HL-60 (cell line): ENCODE measurements around the gene DIP2B.

ENCODE experiments used
- CTCF ChIP-seq: IDR thresholded peaks from one replicate; pipeline ENCODE4 v1.5.1; 2011; ENCODE audit warnings: low read length, control low read depth, inconsistent platforms; ENCODE audit not compliant: insufficient read depth
- GABPA ChIP-seq: IDR thresholded peaks from 2 replicates; pipeline ENCODE4 v1.6.1; 2012; ENCODE audit warnings: low read depth

GRCh38 chr12:50740307-50740706 is 235.5 kb downstream of the DIP2B start:
- TF ChIP-seq GABPA (no peak), CTCF (no peak)
